Measurements from ENCODE around the gene CNTNAP2.

GRCh38 chr7:147861945-147862344, 1745.3 kb downstream of the CNTNAP2 start:
- TF ChIP-seq POLR2AphosphoS5 (IDR thresholded peaks at IDR 0.05) (no peak), CTCF (IDR thresholded peaks at IDR 0.05) (no peak), POLR2A (IDR thresholded peaks at IDR 0.05) (no peak)

All from stomach (tissue), 4 donors.